Panc1 (cell line): Measurements from ENCODE around the gene ECEL1. TPM values are rescaled to one million over a fixed set of nuclear protein-coding genes. Genes with fewer than 3 reads are reported as not detected.
A peak's percentile ranks its signal among the peaks of the same experiment; 100 is the strongest.

Experiments
- ATAC-seq: fragments of 200-7000 bp; cut with Tn5 transposase; 2 replicates; pipeline ENCODE4 v1.9.1; 2020; ENCODE audit warnings: mild to moderate bottlenecking, moderate library complexity
- BruUV-seq: library from RNA; stranded (reverse); fragments of 400-500 nt; replicated peaks from 2 replicates; lab custom pipeline; 2021; lab: Mats Ljungman, UMichigan
- CTCF ChIA-PET: fragments of 300-600 bp; sonication (Branson Sonifier 250); formaldehyde crosslinking; loops from one replicate; lab custom pipeline; 2022; ENCODE audit warnings: antibody characterized with exemption; lab: Charles Lee
- POLR2A ChIA-PET: fragments of 300-600 bp; sonication (Branson Sonifier 250); formaldehyde crosslinking; loops from one replicate; lab custom pipeline; 2022; ENCODE audit warnings: antibody characterized with exemption; lab: Charles Lee
- DNase-seq: peaks from one replicate; pipeline ENCODE4 v3.0.0-alpha.2; 2010; ENCODE audit warnings: low read depth, low spot score
- H3K27ac ChIP-seq: 2 replicates; pipeline ENCODE4 v1.5.1; 2011; ENCODE audit warnings: mild to moderate bottlenecking, low read length, inconsistent platforms
- H3K27me3 ChIP-seq: fragments of 200-500 bp; sonication (Bioruptor generic); 2 replicates; pipeline ENCODE4 v1.6.0; 2014; ENCODE audit warnings: low read length, inconsistent platforms; ENCODE audit not compliant: control insufficient read depth, insufficient read depth
- H3K36me3 ChIP-seq: fragments of 200-500 bp; sonication (Bioruptor generic); 2 replicates; pipeline ENCODE4 v1.5.1; 2014; ENCODE audit warnings: inconsistent platforms, mild to moderate bottlenecking, low read length, moderate library complexity; ENCODE audit not compliant: control insufficient read depth, insufficient read depth
- H3K4me1 ChIP-seq: 2 replicates; pipeline ENCODE4 v1.5.1; 2011; ENCODE audit warnings: inconsistent platforms, mild to moderate bottlenecking, low read length, moderate library complexity; ENCODE audit not compliant: control insufficient read depth, insufficient read depth
- H3K4me3 ChIP-seq, 2 experiments: 2 replicates each; pipeline ENCODE4 v1.5.1; 2011 to 2012; ENCODE audit warnings: low read depth in 2 of 2, low read length in 2 of 2, mild to moderate bottlenecking in 2 of 2, inconsistent platforms in 1 of 2, moderate library complexity in 1 of 2
- H3K9me3 ChIP-seq: fragments of 200-500 bp; sonication (Bioruptor generic); 2 replicates; pipeline ENCODE4 v1.5.1; 2014; ENCODE audit warnings: low read depth, mild to moderate bottlenecking, inconsistent platforms, low read length, moderate library complexity; ENCODE audit not compliant: control insufficient read depth, insufficient read depth
- CTCF ChIP-seq: fragments of 450-650 bp; IDR thresholded peaks from 2 replicates; pipeline ENCODE4 v1.5.1; 2017; ENCODE audit warnings: mild to moderate bottlenecking
- POLR2AphosphoS5 ChIP-seq: IDR thresholded peaks from 2 replicates; pipeline ENCODE4 v1.6.1; 2012; ENCODE audit warnings: mild to moderate bottlenecking, low read depth, low read length, moderate library complexity
- REST ChIP-seq, 2 experiments: IDR thresholded peaks; 2 replicates each; pipeline ENCODE4 v1.6.1; 2011 to 2012; ENCODE audit warnings: low read depth in 2 of 2, control low read depth in 1 of 2, low read length in 1 of 2, mild to moderate bottlenecking in 1 of 2, moderate library complexity in 1 of 2; ENCODE audit not compliant: insufficient read depth in 1 of 2
- SIN3A ChIP-seq: IDR thresholded peaks from 2 replicates; pipeline ENCODE4 v1.6.1; 2012; ENCODE audit warnings: low read depth, mild to moderate bottlenecking, low read length, moderate library complexity, borderline replicate concordance; ENCODE audit not compliant: insufficient read depth
- TCF7L2 ChIP-seq: IDR thresholded peaks from 2 replicates; pipeline ENCODE4 v1.6.1; 2011; ENCODE audit warnings: mild to moderate bottlenecking, low read depth, low read length, inconsistent platforms
- in situ Hi-C: cut with HindIII; loops from 2 replicates; pipeline ENCODE4 v1.10.0; 2016; ENCODE audit warnings: low sequenced_read_pairs, low pct_unique_long_range_greater_than_20kb
- intact Hi-C: fragments of 100-400 bp; cut with micrococcal nuclease; formaldehyde crosslinking; loops from one replicate; pipeline ENCODE4 v1.10.0; 2022; ENCODE audit not compliant: unreplicated experiment
- total RNA-seq: library from RNA; stranded (reverse); gene quantifications from one replicate; pipeline ENCODE4 v1.2.1, GENCODE V29; 2021; ENCODE audit not compliant: unreplicated experiment

ECEL1 gene
- total RNA-seq, 1 experiment from 2014 or later: 2.9 TPM

DNA sequence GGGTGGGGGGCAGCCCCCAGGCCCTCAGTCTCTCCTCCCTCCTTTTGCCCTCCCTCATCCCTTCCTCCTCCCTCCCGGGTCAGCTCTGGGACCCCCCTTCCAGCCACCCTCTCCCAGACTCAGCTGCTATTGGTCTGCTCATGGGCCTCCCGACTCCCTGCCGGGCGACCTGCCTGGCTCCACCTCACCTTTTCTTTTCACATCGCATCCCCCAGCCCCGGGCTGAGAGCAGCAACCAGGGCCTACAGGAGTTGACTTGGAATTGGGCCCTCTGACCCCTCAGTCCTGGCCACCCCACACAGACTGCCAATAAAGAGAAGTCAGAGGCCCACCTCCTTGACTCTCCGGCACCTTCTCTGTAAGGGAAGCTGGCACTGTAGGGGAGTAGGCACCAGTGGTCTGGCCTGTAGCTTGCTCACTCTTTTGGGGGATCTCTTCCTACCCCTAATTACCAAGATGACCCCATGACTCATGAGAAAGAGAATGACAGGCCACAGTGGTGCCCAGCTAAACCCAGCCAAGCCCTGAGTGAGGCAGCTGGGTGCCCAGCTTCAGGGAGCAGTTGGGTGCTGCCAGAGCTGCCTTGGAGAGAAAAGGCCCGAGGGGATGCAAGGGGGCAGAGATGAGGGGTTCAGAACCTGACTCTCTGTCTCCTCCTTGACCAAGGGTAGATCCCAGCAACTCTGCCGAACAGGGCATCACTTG, 2.0 kb upstream of the ECEL1 start:
- ChIA-PET POLR2A (no interaction called here), CTCF (interaction anchor here (0.7 kb wide), 1 partner anchor 43 kb away, joined by 10 read pairs; no protein-coding TSS in a partner anchor)
- Histone ChIP-seq H3K9me3 (no peaks in the 10 kb centered on the region), H3K27ac (no peak overlapping the region), H3K27me3 (no peaks in the 10 kb centered on the region; the same call in 1 of the 2 replicates), H3K36me3 (no peaks in the 10 kb centered on the region), H3K4me1 (no peaks in the 10 kb centered on the region), H3K4me3 (no peak overlapping the region)
- in situ Hi-C loops (no loop called here), intact Hi-C loops (no loop called here)
- ATAC-seq: no peak
- no peak for DNase-seq
- BruUV-seq: no TSS peak
- TF ChIP-seq REST (IDR thresholded peaks at IDR 0.05; ENCODE audit: insufficient read depth in 1 of 2, low read depth in 2 of 2, low read length in 1 of 2) (no peak), POLR2AphosphoS5 (no peak), SIN3A (no peak), TCF7L2 (no peak), CTCF (no peak)

GRCh38 chr2:232488721-232489300, 1.2 kb upstream of the ECEL1 start:
- ATAC-seq (0 out of 2 replicates have a peak, but pooled peaks have one; percentile 5), DNase-seq (no peak)
- intact Hi-C loops (no loop called here), in situ Hi-C loops (no loop called here)
- H3K4me1 ChIP-seq: no peaks in the 10 kb centered on the region
- H3K27me3 ChIP-seq: no peaks in the 10 kb centered on the region; the same call in 1 of the 2 replicates
- POLR2A ChIA-PET: no interaction called here
- BruUV-seq: no TSS peak
- no peak for TF ChIP-seq CTCF
- TF ChIP-seq POLR2AphosphoS5: no peak
- TF ChIP-seq REST (IDR thresholded peaks at IDR 0.05; ENCODE audit: insufficient read depth in 1 of 2, low read depth in 2 of 2, low read length in 1 of 2): no peak
- no peak for TF ChIP-seq SIN3A
- TF ChIP-seq TCF7L2: no peak
- H3K36me3 ChIP-seq: no peaks in the 10 kb centered on the region
- H3K27ac ChIP-seq: no peak overlapping the region
- no peak overlapping the region for H3K4me3 ChIP-seq
- no peaks in the 10 kb centered on the region for H3K9me3 ChIP-seq
- CTCF ChIA-PET: interaction anchor here (0.5 to 0.7 kb wide), 2 partner anchors 42 to 43 kb away, joined by 8 to 10 read pairs; no protein-coding TSS in a partner anchor
